ENCODE data around the gene MIPOL1.
"Not testable (repeated sequence)": the region's sequence is repeated elsewhere in the genome, so short reads cannot be mapped to it uniquely, and the experiment has no call there.

MIPOL1 gene

DNA sequence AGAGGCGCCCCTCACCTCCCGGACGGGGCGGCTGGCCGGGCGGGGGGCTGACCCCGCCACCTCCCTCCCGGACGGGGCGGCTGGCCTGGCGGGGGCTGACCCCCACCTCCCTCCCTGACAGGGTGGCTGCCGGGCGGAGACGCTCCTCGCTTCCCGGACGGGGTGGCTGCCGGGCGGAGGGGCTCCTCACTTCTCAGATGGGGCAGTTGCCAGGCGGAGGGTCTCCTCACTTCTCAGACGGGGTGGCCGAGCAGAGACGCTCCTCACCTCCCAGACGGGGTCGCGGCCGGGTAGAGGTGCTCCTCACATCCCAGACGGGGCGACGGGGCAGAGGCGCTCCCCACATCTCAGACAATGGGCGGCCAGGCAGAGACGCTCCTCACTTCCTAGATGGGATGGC is 357.9 kb downstream of the MIPOL1 start:
- DNase-seq; in situ Hi-C loops (cut with MboI; ENCODE audit: low pct_unique_long_range_greater_than_20kb, low sequenced_read_pairs): not testable (repeated sequence)

DNA sequence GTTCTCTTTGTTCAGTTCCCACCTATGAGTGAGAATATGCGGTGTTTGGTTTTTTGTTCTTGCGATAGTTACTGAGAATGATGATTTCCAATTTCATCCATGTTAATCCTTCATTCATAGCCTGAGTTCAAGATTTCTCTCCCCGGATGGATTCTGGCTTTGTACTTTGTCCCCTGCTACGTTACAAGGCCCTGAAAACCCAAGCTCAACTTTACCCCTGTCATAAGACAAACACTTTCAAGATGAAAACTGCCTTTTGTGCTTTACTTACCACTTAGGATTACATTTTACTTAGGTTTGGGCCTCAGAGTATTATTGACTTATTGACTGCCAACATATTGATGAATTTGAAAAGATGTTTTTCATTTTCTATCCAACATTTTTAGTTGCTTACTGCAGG is 361.0 kb downstream of the MIPOL1 start:
- no peak for DNase-seq
- in situ Hi-C loops (cut with MboI; ENCODE audit: low pct_unique_long_range_greater_than_20kb, low sequenced_read_pairs), result no loop called here

DNA sequence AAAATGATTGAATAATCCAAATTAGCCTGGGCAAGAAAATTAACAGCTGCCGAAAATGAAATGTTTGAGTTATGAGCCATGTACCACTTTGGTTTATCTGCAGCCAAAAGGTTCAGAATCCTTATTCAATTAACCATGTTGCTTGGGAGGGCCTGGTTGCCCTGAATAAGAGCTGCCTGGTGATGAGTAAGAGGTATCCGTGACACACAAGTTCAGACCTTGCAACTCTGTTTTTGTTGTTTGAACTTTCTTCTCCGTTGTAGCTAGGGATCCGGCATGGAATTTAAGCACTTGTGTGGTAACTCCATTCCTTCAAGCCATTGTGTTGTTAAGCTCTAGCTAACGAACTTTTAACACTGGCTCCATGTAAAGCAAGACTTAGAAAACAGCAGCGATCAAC is 361.6 kb downstream of the MIPOL1 start:
- no peak for DNase-seq
- in situ Hi-C loops (cut with MboI; ENCODE audit: low pct_unique_long_range_greater_than_20kb, low sequenced_read_pairs), result no loop called here

DNA sequence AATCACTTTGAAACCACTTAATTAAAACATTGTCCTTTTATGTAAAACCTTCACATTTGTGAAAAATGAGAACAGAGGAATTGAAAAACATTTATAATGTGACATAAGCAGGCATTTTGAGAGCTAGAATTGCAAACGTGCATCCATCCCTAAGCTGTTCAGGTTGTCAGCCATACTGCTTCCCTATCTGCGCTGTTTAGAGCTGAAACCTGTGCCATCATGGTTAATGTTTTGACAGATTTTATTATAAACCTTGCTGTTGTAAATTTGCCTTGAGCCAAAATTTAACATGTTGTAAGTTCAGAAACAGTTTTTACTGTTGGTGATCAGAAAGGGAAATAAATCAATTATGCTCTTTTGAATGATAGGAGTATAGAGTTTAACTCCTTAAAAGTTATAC is 365.5 kb downstream of the MIPOL1 start:
- DNase-seq, result no peak
- in situ Hi-C loops (cut with MboI; ENCODE audit: low pct_unique_long_range_greater_than_20kb, low sequenced_read_pairs), result no loop called here

DNA sequence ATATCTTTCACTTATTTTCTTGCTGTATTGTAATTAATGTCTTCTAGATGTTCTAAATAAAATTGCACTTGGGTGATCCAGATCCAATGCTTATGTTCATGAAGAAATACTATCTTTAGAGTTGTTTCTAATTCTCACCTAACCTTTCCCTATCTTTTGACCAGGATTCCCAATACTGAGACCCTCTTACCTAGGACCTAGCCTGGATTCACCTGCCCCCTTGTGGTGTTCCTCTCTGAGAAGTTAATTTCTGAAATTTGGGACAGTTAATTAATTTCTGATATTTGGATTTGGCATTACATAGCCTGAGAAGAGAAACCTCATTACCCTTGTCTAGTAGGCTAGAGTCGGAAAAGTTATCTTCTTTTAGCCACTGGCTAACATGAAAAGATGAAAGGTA is 367.8 kb downstream of the MIPOL1 start:
- no peak for DNase-seq
- in situ Hi-C loops (cut with MboI; ENCODE audit: low pct_unique_long_range_greater_than_20kb, low sequenced_read_pairs), result no loop called here

DNA sequence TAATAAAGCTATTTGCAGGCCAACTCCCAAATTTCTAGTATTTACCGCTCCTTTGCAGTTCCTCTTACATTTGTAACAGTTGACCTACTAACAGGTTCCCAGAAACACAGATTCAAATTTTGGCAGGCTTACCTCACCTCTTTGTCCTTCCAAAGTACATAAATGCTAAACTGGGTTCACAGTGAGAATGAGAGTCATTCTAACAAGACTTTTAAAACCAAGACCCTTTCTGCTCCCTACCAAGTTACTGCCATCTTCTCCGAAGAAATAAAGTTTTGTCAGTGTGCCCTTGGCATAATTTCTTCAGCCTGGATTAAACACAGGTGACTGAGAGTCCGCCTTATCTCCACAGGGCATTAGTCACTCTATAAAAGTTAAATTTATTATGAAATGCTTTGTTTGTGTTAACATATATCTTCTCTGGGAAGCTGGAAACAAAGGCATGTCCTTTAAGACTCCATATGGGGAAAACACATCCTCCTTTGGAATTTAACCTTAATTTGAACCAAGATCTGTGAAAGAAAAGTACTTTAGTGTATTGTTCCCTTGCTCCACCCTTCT is 369.2 kb downstream of the MIPOL1 start:
- DNase-seq, result no peak
- in situ Hi-C loops (cut with MboI; ENCODE audit: low pct_unique_long_range_greater_than_20kb, low sequenced_read_pairs), result no loop called here

DNA sequence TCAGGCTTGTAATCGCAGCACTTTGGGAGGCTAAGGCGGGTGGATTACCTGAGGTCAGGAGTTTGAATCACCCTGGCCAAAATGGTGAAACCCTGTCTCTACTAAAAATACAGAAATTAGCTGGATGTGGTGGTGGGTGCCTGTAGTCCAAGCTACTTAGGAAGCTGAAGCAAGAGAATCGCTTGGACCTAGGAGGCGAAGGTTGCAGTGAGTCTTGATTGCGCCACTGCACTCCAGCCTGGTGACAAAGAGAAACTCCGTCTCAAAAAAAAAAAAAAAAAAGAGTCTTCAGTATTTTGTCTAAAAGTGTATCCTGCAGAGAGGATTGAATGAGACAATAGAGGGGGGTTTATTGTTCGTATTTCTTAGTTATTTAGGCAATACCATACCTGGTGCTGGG is 372.0 kb downstream of the MIPOL1 start:
- in situ Hi-C loops (cut with MboI; ENCODE audit: low pct_unique_long_range_greater_than_20kb, low sequenced_read_pairs), result no loop called here
- no peak for DNase-seq

DNA sequence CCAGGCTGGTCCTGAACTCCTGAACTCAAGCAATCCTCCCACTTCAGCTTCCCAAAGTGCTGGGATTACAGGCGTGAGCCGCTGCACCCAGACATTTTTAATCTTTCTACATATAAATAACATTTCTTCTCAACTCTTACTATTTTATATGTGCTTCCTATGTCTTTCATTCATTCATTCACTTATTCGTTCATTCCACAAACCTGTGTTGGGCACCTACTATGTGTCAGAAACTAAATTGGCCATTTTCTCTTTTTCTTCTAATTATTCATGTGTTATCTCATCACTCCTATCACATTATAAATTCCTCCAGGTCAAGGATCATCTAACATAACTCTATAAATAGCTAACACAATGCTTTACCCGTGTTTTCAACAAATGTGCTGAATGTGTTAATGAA is 373.7 kb downstream of the MIPOL1 start:
- in situ Hi-C loops (cut with MboI; ENCODE audit: low pct_unique_long_range_greater_than_20kb, low sequenced_read_pairs), result no loop called here
- no peak for DNase-seq

DNA sequence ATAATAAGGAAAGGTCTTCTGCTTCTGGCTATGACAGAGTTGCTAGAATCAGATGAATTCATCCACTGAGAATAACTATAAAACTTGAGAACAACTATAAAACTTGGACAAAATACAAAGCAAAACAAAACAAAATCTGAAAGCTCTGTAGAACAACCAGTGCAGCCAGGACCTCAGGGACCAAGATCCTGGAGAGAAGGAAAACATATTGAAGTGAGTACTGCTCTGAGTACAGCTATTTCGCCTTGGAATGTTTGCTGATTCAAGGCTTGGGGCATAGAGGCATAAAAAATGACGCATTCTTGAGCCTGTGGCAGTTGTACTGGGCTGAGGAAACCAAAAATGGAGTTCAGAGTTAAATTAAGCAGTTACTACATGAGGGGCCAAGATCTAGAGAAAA is 375.6 kb downstream of the MIPOL1 start:
- in situ Hi-C loops (cut with MboI; ENCODE audit: low pct_unique_long_range_greater_than_20kb, low sequenced_read_pairs), result no loop called here
- no peak for DNase-seq

DNA sequence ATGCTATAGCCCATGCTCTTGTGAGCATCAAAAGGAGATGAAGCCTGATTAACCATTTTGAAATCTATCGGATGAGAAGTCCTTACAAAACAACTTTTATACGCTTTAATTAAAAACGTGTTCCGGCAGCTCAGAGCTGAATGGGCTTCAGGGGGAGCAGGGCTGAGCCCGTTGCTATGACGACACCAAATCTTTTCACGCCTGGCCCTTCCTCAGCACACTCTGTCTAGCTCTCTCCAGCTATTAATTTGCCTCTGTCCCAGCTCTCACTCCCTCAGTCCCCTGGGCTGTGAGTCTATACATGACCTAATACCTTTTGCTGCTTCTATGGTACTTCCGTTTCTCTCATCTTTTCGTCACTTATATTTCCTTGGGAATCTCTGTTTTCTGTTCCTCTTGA is 381.5 kb downstream of the MIPOL1 start:
- in situ Hi-C loops (cut with MboI; ENCODE audit: low pct_unique_long_range_greater_than_20kb, low sequenced_read_pairs), result no loop called here
- DNase-seq, result no peak

DNA sequence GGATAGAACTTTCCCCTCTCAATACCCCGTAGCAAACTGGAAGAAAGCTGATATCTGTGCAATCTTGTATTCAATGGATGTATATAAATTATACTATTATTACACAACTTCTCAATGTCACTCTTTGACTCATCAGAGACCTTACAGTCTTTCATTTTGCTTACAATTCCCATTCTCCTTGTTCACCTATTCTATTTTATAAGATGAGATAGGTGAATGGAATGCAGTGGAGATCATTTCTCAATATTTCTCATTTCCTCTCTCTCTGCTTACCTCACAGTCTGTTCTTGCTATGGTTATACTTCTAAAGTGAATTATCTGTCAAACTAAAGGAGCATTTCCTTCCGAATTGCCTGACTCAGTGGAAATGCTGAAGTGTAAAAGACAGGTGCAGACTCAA is 382.4 kb downstream of the MIPOL1 start:
- DNase-seq, result no peak
- in situ Hi-C loops (cut with MboI; ENCODE audit: low pct_unique_long_range_greater_than_20kb, low sequenced_read_pairs), result no loop called here

DNA sequence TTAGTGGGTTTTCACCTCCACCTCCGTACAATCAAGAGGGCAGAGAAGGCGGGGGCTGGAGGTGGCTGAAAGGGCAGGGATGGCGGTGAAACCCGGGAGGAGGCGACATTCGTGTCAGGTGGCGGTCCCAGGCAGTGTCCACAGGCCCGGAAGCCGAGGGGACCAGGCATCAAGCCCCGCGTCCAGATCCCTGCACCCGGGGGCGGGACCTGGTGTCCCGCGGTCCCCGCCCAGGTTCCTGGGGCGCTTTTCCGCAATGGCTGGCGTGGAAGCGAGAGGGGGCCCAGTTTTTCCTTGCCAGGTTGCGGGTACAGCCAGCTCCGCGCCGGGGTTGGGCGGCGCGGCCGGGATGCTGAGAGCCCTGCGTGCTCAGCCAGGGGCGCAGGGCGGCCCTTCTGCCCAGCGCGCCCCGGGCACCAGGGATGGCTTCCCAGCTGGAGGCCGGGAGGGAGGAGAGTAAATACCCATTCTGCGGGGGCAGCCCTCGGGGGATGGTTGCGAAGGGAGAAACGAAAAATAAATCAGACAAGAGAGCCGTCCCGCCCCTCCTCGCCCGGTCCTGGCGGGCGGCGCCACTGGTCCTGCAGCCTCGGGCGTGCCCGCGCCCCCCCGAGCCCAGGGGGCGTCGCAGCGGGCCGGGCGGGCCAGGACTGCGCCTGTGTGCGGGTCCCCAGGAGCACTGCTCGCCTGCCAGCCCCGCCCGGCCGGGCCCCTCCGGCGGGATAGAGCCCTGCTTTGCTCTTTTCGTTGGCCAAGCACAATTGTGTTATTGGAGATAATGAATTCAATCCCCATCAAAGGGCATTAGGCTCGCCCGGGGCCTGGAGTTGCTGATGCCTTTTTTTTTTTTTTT is 385.8 kb downstream of the MIPOL1 start:
- in situ Hi-C loops (cut with MboI; ENCODE audit: low pct_unique_long_range_greater_than_20kb, low sequenced_read_pairs), result no loop called here
- no peak for DNase-seq

DNA sequence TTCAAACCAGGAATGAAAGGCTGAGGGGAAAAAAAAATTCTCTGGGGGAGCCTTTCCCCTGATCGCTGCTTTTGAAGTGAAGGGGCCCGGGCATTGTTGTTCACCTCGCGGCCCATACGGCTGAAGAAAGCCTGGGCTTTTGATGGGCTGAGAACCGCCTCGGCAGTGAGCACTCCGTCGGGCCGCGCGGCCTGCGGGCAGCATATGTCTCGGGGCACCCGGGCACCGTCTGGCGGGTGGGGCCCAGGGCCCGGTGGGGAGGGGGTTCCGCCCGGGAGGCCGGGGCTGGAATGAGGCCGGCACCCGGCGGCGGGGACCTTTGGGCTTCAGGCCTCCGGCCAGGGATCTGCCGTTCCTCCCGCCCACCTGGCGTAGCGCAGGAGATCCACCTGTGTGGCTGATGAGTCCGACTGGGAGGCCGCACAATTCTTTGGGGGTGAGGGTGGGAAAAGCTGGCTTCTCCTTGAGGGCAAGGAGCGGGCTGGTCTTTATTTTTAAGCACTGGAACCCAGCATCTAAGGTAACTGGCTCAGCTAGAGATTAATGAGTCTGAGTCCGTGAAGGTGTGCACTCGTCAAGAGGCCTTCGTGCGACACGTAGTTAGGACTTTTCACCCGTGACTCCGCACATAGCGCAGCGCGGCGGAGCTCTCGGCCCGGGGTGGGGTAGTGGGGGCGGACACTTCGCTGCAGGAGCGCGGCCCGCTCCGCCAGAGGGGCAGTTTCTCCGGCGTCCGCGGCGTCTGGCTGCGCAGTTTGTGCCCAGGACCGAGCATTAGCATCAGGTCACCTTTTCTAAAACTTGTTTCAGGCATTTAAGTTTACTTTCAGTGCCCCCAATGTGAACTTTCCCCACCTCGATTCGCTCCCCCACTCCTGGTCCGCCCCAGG is 386.7 kb downstream of the MIPOL1 start:
- in situ Hi-C loops (cut with MboI; ENCODE audit: low pct_unique_long_range_greater_than_20kb, low sequenced_read_pairs), result no loop called here
- DNase-seq, result no peak

DNA sequence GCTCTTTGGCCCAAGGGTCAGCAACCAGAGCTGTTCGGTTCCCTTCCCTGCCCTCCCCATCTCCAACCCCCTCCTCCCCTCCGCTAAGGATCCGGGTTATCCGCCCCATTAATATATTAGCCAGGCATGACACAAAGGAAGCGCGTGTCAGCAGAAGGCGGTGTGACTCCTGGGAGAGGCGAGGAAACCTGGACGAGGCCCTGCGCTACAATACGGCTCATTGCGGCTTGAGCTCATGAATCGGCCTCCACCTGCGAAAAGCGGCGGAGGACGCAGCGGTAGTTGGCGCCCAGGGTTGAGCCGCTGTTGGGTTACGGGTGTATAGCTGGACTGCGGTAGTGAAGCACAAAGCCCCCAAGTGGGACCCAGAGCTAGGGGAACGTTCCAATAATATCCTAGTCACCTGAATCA is 387.4 kb downstream of the MIPOL1 start:
- in situ Hi-C loops (cut with MboI; ENCODE audit: low pct_unique_long_range_greater_than_20kb, low sequenced_read_pairs), result no loop called here
- no peak for DNase-seq

DNA sequence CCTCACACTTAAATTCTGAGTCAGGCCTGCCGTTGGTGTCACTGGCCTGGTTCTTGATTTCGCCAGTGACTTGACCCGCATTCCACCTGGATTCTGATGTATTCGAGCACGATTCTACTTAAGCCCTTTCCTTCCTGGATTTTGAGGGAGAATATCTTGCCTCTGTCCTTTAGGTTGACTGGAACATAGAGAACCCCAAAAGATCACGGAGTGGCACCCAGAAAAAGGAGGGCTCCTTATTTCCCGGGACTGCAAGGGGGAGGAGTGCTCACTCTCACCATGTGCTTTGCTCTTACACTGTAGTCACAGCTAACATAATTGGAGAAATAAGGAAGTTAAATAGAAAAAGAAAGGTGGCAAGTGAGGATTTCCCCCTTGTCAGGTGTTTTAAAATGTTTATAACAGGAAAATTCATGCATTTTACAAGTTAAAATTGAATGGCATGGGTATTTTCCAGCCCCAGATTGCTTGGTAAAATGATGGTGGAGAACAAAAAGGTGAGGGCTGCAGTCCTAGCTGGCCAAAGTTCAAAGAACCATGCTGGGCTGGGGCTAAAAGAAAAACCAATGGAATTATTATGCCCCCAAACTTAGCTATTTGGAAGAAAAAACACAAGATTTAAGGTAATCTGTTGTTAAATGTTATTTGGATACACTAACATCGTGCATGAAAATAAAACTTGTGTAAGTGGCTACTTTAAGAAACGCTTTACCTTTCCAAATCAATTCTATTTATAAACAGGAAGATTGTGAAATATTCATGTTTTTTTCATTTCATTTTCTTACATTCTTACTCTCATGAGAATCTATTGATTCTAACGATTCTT is 388.4 kb downstream of the MIPOL1 start:
- in situ Hi-C loops (cut with MboI; ENCODE audit: low pct_unique_long_range_greater_than_20kb, low sequenced_read_pairs), result no loop called here
- DNase-seq, result no peak

DNA sequence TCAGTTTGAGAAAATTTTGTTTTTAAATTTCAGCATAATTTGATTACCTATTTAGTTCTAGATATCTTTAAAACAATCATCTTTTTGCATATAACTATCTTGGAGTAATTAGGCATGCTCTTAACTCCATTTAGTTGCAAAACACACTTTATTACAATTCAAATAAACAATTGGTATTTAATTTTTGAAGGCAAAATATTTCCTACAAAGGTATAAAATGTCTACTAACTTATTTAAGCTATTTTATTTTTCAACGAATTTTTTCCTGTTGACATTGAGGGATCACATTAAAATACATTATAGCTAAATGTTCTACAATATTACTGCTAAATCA is 389.0 kb downstream of the MIPOL1 start:
- in situ Hi-C loops (cut with MboI; ENCODE audit: low pct_unique_long_range_greater_than_20kb, low sequenced_read_pairs), result no loop called here
- no peak for DNase-seq

DNA sequence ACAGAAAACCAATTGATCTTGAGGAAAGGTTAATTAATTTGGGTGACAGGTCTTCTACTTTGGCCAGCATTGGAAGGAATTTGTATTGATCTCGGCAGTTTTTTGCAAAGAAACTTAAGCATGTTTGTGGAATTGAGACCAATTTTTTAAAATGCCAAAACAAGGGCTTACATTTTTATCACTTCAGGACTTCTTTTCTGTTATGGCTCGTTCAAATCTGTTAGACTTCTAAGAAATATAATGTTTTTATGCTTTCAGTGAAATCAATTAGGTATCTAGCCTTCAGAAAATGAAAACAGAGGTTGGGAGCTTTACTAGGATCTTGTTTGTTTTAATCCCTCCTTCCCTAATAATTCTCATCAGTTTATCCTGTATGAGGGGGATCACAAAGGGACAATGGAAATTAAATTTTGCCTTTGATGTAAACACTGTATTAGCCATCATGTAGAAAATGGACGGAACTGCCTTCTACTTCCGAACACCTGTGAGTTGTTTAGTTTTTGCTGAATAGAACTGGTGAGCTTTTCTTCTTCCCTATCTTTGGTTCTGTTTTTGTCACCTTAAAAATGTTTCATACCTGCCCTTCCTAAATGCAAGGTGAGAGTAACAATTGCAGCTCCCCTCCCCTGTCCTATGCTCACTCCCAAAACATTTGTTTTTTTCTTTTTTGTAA is 389.5 kb downstream of the MIPOL1 start:
- in situ Hi-C loops (cut with MboI; ENCODE audit: low pct_unique_long_range_greater_than_20kb, low sequenced_read_pairs), result no loop called here
- no peak for DNase-seq

DNA sequence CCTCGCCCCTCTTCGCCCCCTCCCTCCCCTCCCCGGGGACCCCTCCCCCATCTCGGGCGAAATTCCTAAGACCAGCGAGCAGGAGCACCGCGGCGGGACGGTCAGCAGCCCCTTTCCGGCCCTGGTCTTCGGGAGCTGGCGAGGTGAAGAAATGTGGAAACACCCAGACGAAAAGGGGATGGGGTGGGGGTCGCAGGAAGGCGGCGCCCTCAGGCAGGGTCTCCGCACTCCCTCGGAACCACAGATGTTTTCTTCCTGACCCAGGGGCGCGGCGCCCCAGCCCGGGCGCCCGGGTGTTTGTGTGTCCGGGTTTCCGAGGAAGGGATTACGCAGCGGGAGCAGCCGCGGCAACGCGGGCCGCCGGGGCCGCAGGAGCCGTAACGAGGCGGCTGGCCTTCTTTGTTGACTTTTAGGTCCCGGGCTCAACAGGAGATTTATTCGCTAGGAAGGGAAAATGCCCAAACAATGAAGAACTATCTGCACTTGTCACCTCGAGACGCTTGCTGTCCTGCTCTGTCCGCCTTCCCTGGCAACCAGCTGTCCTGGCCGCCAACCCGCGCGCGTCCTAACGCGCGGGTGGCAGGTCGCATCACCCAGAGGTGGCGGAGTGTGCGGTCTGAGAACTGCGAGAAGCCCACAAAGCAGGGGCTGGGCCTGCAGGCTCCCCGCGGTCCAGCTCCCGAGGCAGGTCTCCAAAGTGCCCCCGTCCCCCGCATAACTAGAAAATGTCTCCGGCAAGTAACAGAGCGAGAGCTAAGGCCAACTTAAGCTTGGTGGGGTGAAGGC is 390.3 kb downstream of the MIPOL1 start:
- DNase-seq, result no peak
- in situ Hi-C loops (cut with MboI; ENCODE audit: low pct_unique_long_range_greater_than_20kb, low sequenced_read_pairs), result no loop called here

All from KBM-7 (cell line).